Lower leg skin (tissue), 4 donors: ENCODE results near the gene RAB3B. TPM values are rescaled to one million over a fixed set of nuclear protein-coding genes. Genes with fewer than 3 reads are reported as not detected.
A peak's percentile ranks its signal among the peaks of the same experiment; 100 is the strongest.
"Not testable (repeated sequence)": the region's sequence is repeated elsewhere in the genome, so short reads cannot be mapped to it uniquely, and the experiment has no call there.

Experiments used
- DNase-seq, 2 donors: peaks; one replicate each; pipeline ENCODE4 v3.0.0-alpha.2; 2019; ENCODE audit warnings: low spot score in 2 of 2
- H3K4me3 ChIP-seq: fragments of 200-600 bp; sonication (generic); 2 replicates; pipeline ENCODE4 v1.5.1; 2017; ENCODE audit warnings: mild to moderate bottlenecking, low read depth; ENCODE audit not compliant: poor library complexity, severe bottlenecking
- POLR2A ChIP-seq, 2 donors: fragments of 450-650 bp; IDR thresholded peaks; one replicate each; pipeline ENCODE4 v1.6.1; 2016 to 2017; ENCODE audit warnings: antibody characterized with exemption in 2 of 2, mild to moderate bottlenecking in 1 of 2, moderate library complexity in 1 of 2
- WGBS, 2 donors: methylation state at CpG; one replicate each; pipeline ENCODE4 v1.1.5; 2018; 5-methylcytosine and 5-hydroxymethylcytosine counted together
- intact Hi-C: fragments of 100-400 bp; cut with DNase I; formaldehyde crosslinking; loops from one replicate; pipeline ENCODE4 v1.15.0; 2023; ENCODE audit warnings: low total_unique reads
- total RNA-seq, 4 donors: library from RNA; depleted of rRNA; stranded (reverse); fragments of >200 nt; gene quantifications; one replicate each; pipeline ENCODE4 v1.1.0, GENCODE V29; 2016
- TF ChIP-seq, protein P1 (sequence below), 3 donors: fragments of 450-650 bp; IDR thresholded peaks; one replicate each; pipeline ENCODE4 v1.5.1; 2016; ENCODE audit warnings: antibody characterized with exemption in 3 of 3, mild to moderate bottlenecking in 3 of 3, moderate library complexity in 2 of 3

Gene RAB3B
- total RNA-seq, 4 donors from 2014 or later, result 2.4 to 13.7 (median 4.3) TPM

GRCh38 chr1:52032785-52033131, 42.3 kb upstream of the RAB3B start:
- TF ChIP-seq POLR2A (IDR thresholded peaks at IDR 0.05), result no peak
- TF ChIP-seq, protein P1, sequence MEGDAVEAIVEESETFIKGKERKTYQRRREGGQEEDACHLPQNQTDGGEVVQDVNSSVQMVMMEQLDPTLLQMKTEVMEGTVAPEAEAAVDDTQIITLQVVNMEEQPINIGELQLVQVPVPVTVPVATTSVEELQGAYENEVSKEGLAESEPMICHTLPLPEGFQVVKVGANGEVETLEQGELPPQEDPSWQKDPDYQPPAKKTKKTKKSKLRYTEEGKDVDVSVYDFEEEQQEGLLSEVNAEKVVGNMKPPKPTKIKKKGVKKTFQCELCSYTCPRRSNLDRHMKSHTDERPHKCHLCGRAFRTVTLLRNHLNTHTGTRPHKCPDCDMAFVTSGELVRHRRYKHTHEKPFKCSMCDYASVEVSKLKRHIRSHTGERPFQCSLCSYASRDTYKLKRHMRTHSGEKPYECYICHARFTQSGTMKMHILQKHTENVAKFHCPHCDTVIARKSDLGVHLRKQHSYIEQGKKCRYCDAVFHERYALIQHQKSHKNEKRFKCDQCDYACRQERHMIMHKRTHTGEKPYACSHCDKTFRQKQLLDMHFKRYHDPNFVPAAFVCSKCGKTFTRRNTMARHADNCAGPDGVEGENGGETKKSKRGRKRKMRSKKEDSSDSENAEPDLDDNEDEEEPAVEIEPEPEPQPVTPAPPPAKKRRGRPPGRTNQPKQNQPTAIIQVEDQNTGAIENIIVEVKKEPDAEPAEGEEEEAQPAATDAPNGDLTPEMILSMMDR (IDR thresholded peaks at IDR 0.05), result no peak
- intact Hi-C loops, result no loop called here
- peak overlapping the region; percentile 58 for H3K4me3 ChIP-seq
- peak in 1 of 2 donors; percentile 19 for DNase-seq
- WGBS, 2 donors, result 8 to 24% methylated on average over 17 to 23 of the region's 24 CpGs

DNA sequence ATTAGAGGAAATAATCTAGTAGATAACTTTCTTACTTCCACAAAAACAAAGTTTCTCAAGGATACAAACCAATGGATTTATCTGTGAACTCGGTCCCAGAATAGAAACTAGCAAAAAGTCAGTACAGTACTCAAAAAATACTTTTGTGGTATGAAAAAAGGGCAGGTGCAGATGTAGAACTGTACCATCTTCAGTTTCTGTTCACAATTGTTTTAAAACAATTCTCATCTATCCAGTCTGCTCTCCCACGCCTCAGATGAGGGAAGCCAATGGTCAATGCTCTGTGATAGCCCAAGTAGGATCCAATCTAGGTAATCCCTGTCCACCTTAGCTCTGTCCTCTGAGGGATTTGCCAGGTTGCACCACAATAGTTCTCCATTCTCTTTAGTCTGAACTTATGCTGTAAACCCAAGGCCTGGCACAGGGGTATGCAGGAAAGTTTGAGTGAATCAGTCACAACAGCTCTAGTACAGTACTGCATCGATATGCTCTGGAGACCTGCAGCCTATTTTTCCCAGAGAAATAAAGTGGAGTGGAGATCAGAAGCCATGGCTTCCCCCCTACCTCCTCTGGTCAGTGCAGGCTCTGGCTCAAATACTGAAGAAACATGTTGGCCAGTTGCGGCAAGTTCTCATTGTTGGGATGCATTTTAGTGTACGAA, 41.8 kb upstream of the RAB3B start:
- no peak for DNase-seq
- H3K4me3 ChIP-seq, result no peak overlapping the region
- TF ChIP-seq POLR2A (IDR thresholded peaks at IDR 0.05), result no peak
- TF ChIP-seq, protein P1 (IDR thresholded peaks at IDR 0.05), result no peak
- intact Hi-C loops, result no loop called here
- WGBS, 2 donors, result 58 to 66% methylated on average over 5 of the region's 5 CpGs

GRCh38 chr1:52028839-52029238, 38.3 kb upstream of the RAB3B start:
- DNase-seq, H3K4me3 ChIP-seq, intact Hi-C loops: not testable (repeated sequence)
- 87 to 88% methylated on average over 5 of the region's 5 CpGs for WGBS, 2 donors

GRCh38 chr1:52028328-52028727, 37.8 kb upstream of the RAB3B start:
- WGBS, 2 donors, result 90 to 94% methylated on average over 1 of the region's 1 CpG
- no peak overlapping the region for H3K4me3 ChIP-seq
- intact Hi-C loops, result no loop called here
- DNase-seq, result no peak
- TF ChIP-seq, protein P1 (IDR thresholded peaks at IDR 0.05), result no peak
- no peak for TF ChIP-seq POLR2A (IDR thresholded peaks at IDR 0.05)

- 97 to 100% methylated on average over 2 of the region's 2 CpGs for WGBS, 2 donors
- intact Hi-C loops, result no loop called here
- no peak for DNase-seq
- no peak for TF ChIP-seq POLR2A (IDR thresholded peaks at IDR 0.05)
- TF ChIP-seq, protein P1 (IDR thresholded peaks at IDR 0.05), result no peak
- H3K4me3 ChIP-seq, result no peak overlapping the region
Measured at GRCh38 chr1:52026278-52026677, 35.8 kb upstream of the RAB3B start.

GRCh38 chr1:52022133-52022532, 31.6 kb upstream of the RAB3B start:
- no peak for DNase-seq
- TF ChIP-seq, protein P1 (IDR thresholded peaks at IDR 0.05), result no peak
- TF ChIP-seq POLR2A (IDR thresholded peaks at IDR 0.05), result no peak
- intact Hi-C loops, result no loop called here
- no peak overlapping the region for H3K4me3 ChIP-seq
- WGBS, 2 donors, result 83 to 84% methylated on average over 2 of the region's 2 CpGs
